Measurements from ENCODE around the gene MESD.

The MESD gene

DNA sequence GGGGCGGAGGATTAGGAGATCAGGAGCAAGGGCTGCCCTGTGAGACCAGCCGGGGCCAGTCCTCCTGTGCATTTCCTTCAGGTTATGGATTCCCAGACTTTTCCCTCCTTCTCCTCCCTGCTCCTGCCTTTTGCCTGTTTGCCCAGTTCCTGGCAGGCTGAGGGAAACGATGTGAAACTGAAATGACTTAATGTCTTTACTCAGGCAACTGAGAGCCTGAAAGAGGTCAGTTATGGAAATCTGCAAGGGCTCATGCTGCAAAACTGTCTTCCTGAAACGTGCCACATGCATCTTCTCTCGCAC, 57.2 kb downstream of the MESD start:
- DNase-seq, result no peak

DNA sequence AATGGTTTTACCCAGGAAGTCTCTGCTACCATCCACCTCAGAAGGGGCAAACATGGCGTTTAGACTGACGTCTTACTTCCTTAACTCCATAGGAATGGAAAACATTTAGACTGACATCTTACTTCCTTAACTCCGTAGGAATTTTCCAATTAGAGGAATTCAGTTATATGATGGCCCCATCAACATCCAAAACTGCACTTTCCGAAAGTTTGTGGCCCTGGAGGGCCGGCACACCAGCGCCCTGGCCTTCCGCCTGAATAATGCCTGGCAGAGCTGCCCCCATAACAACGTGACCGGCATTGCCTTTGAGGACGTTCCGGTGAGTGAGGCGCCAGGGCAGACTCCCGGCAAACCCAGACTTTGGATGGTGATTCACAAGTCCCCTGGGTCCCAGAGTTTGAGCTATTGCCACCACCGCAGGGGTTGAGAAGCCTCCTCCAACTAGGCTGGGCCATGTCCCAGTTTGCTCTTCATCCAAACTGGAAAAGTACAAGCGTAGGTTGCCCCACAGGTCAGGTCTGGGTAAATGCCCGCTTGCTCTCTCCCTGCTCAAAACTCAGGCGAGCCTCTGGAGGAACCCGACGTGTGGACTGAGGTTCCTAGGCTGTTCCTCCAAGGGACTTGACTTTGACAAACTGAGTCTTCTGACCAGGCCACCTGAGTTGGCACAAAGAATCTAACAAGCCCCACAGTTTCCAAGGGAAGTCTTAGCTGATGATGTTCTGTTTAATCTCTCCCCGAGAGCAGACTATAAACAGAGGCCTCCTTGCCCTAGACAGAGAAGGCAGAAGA, 57.7 kb downstream of the MESD start:
- DNase-seq, result no peak

DNA sequence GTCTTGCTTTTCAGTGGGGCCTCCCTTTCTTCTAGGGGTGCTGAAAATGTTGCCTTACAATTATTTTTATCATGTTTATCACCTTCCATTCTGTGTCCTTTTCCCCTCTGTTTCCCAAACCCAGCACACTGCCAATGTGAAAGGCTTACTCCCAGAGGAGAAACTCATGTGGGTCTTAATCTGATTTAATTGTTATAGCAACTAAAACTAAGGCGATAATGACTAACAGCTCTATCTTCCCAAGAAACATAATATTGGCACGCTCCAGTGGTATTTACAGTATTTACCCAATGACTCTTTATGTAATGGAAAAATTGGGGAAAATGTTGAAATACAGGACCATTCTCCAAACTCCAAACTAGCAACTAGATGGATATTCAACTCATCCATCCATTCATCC, 58.4 kb downstream of the MESD start:
- DNase-seq, result no peak

DNA sequence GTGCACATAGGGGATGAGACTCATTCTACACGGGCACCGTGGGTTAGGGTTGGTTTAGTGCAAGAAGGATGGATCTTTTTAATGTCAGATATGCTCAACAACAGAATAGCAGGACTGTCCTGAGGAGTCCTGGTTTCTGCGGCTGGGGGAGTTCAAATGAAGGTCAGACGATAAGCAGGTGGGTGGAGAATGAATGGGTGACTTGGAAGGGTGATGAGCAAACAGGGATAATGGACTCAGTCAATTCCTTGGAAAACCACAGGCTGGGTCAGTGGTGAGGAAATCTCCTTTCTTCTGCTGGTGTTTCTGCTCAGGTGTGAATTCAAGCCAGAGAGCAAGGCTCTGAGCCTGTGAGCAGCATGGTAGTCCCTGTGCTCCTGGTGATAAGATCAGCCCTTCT, 59.9 kb downstream of the MESD start:
- DNase-seq, result no peak

DNA sequence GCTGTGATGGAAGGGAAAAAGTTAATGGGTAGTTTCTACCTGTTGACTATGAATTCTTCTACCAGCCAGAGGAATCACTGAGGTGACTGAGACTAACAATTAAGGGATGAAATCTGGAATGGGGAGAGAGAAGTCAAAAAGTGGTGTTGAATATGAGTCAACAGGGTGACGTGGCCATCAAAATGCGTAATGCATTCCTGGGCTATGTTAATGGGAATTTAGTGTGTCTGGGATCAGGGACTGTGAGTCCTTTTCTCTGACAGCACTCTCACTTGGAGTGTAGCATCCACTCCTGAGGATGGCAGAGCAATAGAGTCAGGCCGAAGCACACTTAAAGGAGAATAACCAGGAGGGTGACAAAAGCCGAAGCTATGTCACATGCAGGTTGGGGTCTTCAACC, 60.4 kb downstream of the MESD start:
- no peak for DNase-seq

DNA sequence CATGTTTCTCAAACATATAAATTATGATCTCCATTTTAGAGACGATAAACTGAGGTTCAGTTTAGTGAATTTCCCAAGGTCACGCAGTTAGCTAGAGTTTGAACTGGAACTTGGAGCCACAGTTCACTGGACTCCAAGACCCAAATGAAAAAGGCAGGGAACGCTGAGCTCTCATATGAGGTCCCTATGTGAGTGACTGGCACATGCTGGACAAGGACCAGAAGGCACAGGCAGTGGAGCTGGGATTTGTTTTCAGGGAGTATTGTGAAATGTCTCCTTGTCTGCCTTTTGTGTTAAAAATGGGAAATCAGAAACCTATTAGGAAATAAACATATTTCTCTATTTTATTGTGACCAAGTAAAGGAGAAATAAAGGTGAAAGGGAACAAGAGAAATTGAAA, 63.5 kb downstream of the MESD start:
- no peak for DNase-seq

DNA sequence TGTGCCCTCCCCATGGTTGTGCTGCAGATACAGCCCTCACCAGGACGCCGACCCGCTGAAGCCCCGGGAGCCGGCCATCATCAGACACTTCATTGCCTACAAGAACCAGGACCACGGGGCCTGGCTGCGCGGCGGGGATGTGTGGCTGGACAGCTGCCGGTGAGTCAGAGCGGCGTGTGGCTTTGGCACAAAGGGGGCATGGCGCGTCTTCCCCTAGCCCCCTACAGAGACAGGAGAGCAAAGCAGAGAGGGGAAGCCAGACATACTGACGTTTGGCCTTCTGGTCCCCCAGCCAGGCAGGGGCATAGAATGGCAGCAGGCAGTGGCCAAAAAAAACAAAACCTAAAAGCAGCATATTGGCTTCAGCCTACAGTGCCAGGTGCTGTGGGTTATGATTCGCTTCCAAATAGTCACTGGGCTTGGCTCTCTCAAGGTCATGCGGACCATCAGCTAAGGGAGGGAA, 64.0 kb downstream of the MESD start:
- no peak for DNase-seq

DNA sequence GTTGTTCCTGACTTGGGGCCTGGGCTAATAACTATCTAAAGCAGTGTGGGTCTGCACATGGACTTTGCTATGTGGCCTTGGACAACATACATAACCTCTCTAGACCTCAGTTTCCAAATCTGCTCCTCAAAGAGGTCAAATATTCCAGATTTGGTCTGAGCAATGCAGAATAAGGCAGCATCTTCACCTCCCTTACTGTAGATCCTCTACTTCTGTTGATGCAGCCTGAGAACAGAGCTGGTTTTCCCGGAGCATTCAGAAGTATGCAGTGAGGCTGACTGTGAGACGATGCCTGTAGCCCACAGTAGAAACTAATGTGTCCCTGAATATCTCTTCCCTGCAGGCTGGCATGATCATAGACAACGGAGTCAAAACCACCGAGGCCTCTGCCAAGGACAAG, 65.3 kb downstream of the MESD start:
- DNase-seq, result no peak

DNA sequence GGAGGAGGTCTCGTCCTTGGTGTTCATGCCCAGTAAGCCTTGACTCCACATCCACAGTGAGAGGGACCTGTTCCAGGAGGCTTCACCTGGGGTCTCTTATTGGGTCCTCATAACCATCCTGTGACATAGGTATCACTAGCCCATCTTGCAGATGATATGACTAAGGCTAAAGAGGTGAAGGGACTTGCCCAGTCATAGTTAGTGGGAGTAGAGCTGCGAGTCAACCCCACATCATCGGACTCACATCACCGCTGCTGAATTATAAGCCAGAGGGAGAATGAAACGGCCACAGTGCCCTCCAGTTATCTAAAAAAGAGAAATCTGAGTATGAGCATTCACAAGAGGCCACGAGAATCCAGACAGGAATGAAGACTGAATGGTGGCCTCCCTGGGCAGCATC, 66.0 kb downstream of the MESD start:
- DNase-seq, result no peak

DNA sequence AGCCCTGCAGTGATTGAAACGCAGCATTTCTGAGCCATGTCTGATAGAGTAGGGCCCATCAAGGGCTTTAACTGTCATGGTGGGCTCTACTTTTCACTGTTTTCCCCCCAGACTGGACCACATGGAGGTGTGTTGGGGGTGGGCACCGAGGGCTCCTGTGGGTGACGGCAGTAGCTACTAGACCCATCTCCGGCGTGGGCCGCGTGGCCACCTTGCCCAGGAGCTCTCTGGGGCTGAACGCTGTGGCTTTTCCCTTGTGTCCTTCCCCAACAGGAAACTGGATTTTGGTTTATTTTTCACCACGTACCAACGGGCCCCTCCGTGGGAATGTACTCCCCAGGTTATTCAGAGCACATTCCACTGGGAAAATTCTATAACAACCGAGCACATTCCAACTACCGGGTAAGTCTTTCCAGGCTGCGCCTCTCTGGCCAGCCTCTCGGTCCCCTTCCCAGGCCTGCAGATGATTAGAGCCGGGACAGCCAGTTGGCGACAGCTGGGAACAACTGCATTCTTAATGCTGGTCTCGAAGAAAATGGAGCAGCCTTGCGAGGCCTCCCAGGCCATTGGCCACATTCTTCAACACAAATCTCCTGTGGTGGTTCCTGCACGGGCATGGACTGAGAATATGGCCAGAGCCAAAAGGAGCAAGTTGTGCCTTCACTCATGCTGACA, 67.7 kb downstream of the MESD start:
- no peak for DNase-seq

DNA sequence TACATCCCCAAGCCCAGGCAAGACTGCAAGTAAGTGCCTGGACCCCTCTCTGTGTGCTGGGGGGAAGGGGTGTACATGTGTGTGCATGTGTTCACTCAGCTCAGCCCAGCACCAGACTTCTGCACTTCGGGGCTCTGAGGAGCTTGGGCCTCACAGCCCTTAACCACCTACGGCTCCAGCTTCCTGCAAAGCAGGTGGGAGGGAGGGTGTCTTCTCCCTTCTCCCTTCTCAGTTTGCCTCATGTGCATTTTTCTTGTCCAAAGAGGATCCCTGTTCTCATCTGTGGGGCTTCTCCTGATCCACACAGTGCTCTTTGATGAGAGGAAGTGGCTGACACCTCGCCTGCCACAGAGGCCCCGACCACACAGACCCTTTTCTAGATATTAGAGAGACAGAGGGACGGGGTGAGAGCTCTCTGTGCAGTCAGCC, 69.3 kb downstream of the MESD start:
- no peak for DNase-seq

DNA sequence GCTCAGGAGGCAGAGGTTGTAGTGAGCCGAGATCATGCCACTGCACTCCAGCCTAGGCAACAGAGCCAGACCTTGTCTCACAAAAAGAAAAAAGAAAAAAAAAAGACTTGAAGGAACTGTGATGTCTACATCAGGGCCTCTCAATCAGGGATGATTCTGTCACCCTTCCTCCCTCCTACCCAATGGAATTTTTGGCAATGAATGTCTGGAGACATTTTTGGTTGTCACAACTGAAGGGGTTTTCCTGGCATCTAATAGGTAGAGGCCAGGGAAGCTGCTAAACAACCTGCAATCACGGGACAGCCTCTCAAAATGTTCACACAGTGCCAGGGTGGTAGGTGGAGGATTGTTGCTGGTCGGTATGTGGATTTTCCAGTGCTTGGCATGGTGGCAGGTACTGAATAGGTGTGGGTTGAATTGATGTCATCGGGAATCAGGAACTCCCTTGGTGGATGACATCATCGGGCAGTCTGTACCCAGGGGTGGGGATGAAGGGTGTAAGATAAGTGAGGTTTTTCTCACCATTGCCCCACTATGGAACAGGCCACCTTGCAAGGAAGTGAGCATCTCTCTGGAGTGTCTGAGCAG, 71.3 kb downstream of the MESD start:
- no peak for DNase-seq

DNA sequence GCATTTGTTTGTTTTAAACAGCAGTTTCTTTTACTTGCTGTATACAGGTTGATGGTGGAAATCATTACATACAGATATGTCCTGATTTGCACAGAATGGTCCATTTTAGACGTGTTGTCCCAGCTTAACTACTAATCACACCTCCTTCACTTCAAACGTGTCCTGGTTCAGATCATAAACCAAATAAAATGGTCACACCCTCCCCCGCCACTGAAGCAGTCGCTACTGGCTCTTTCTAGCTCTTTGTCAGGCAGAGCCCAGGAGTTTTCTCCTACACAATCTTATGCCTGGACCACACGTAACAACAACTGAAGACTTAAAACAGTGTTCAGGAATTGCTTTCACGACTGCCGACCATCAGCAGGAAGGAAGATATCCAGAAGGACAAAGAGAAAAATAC, 73.6 kb downstream of the MESD start:
- DNase-seq, result no peak

DNA sequence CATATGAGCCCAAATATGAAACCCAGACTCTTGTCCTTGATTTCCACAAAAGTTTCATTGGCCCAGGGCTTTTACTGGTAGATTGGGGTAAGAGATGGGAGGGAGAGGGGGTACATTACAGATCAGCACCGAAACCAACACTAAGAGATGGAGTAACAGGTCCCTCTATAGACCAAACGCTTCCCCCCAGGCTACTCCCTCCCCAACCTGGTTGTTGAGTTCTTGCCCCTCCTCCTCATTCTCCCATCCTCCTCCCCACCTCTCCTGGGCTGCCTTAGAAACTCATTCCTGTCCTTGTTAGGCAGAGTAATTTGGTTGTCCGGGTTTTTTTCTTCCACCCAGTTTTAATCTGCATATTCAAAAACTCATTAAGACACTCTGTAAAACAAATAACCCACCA, 74.1 kb downstream of the MESD start:
- no peak for DNase-seq

DNA sequence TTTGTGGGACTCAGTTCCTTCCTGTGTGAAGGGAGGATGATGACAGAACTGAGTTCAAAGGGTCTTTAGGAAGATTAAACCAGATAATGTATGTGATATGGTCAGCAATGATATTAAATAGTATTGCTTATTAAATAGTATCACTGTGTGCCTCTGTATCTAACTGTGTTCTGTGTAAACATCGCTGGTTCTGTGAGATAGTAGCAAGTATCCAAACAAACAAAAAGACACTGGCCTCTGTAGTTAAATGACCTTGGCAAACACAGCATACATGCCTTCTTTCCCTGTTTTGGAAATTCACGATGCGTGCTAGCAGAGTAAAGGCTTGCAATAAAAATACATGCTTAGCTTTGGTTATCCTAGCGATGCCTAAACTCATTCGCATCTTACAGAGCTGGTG, 76.1 kb downstream of the MESD start:
- no peak for DNase-seq

DNA sequence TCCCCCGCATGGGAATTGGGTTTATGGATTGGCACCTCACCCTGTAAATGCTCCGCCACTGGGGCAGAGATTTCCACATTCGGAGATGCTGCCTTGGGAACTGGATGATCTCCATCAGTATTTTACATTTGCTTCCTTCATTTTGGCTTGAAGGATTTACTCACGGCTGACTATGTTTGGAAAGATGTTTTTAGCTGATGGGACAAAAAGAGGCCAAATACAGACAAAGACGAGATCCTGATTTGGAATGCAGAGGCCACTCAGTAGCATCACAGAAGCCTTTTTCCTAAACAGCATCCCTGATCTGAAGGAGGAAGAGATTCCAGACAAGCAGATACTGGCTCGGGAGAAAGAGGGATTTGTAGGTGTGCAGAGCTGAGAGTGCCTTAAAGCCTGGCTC, 76.9 kb downstream of the MESD start:
- DNase-seq, result no peak

DNA sequence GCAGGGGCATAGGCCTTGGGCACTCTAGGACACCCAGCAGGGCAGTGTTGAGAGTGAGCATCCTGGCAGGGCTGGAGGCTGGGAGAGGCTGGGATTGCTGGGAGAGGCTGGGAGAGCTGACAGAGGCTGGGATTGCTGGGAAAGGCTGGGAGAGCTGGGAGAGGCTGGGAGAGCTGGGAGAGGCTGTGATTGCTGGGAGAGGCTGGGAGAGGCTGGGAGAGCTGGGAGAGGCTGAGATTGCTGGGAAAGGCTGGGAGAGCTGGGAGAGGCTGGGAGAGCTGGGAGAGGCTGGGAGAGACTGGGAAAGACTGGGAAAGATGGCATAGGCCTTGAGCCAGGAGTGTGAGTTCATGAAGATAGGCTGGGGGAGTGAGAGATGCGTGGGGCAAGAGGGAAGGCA, 77.8 kb downstream of the MESD start:
- no peak for DNase-seq

DNA sequence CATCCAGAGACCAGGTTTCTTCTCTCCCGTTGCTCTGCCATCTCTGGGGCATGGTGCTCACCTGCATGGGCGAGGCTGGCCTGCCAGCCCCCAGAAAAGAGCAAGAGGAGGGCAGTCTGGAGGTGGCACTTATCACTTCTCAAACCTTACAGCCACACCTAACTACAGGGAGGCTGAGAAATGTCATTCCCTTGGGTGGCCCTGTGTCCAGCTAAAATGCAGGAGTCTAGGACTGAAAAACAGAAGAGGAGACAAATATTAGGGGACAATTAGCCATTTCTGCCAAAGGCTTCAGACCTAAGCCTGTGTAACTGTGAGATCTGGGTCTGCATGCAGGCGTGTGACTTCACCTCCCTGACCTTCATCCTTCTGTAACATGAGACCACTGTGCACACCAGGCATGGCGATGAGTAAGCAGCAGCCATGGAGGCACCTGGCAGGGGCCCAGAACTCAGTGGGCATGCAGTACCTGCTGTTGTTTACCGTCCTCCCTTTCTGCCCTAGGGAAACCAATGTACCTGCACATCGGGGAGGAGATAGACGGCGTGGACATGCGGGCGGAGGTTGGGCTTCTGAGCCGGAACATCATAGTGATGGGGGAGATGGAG, 83.4 kb downstream of the MESD start:
- no peak for DNase-seq

DNA sequence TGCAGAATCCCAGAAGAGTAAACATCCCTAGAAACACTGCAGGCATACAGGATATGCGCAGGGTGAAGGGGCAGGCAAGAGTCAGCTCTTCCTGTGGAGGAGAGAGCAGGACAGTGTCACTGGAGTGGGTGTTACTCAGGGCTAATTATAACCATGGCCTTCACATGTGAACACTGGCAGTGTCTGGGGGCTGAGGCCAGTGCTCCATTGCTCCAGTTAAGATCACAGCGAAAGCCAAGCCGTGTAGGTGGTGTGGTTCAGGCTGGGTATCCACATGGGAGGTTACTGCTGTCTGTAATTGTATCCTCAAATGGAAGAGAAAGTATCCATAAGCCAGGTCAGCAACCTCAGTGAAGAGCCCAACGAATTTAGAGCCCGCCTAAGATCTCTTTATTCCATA, 84.6 kb downstream of the MESD start:
- DNase-seq, result no peak

DNA sequence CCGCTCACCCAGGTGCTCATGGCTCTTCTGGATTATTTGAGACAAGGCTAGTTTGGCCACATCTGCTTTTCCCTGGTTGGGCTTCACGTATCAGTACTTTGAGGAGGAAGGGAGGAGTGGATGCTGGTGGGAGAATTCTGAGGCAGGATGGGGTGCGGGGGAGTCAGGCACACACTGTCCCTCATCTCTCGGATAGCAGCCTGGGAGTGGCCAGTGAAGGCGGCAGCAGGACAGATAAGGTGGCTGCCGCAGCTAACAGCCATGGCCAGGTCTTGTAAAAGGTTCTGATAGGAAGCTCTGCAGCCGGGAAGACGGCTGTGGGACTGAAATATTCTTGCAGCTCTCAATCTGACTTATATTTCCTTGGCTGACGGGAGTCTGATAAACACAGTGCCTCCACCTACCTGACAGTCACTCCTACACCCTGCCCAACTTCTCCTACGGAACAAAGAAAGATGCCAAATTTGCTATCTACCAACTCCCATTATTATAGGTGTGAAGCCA, 87.3 kb downstream of the MESD start:
- DNase-seq, result no peak

DNA sequence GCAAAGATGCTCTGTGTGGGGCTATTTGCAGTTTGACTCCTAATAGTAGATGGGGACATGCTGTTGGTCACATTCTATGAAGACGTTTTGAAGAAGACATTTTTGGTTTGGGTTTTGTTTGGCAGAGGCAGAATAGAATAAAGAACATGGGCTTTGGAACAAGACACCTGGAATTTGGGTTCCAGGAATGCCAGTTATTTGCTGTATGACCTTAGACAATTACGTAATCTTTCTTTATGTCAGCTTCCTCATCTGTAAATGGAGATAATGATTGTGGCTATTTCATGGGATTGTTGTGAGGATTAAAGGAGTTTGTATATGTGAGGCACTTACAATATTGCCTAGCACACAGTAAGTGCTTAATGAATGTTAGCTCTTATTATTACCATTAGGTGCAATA, 91.6 kb downstream of the MESD start:
- no peak for DNase-seq

Measured in activated CD4-positive, CD25-positive, alpha-beta regulatory T cell treated with anti-CD3 and anti-CD28 coated beads, Interleukin-2, amount 50 U/mL, for 72 hours (primary cell).